Measurements from ENCODE around the gene HSD17B12. TPM values are rescaled to one million over a fixed set of nuclear protein-coding genes. Genes with fewer than 3 reads are reported as not detected.
A peak's percentile ranks its signal among the peaks of the same experiment; 100 is the strongest.

HSD17B12 gene
- total RNA-seq, 1 donor from 2014 or later: 95.2 TPM

DNA sequence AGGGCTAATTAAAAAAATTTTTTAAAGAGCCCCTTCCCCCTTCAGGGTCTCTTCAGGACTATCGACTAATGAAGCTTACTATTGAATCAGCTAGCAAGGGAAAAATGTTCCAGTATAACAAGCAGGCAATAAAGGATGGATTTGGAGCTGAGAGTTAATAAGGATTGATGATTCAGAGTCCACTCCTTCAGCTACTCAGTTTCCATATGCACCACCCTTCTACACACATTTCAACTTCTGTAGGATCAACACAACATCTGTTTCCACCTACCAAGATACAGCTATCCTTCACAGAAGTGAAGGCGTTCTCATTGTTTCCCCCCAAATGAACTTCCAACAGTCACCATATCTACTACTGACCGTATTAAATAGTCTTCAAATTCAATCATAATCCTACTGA, 193.5 kb downstream of the HSD17B12 start:
- ATAC-seq: no peak

GRCh38 chr11:43874738-43875137, 194.2 kb downstream of the HSD17B12 start:
- ATAC-seq: no peak

DNA sequence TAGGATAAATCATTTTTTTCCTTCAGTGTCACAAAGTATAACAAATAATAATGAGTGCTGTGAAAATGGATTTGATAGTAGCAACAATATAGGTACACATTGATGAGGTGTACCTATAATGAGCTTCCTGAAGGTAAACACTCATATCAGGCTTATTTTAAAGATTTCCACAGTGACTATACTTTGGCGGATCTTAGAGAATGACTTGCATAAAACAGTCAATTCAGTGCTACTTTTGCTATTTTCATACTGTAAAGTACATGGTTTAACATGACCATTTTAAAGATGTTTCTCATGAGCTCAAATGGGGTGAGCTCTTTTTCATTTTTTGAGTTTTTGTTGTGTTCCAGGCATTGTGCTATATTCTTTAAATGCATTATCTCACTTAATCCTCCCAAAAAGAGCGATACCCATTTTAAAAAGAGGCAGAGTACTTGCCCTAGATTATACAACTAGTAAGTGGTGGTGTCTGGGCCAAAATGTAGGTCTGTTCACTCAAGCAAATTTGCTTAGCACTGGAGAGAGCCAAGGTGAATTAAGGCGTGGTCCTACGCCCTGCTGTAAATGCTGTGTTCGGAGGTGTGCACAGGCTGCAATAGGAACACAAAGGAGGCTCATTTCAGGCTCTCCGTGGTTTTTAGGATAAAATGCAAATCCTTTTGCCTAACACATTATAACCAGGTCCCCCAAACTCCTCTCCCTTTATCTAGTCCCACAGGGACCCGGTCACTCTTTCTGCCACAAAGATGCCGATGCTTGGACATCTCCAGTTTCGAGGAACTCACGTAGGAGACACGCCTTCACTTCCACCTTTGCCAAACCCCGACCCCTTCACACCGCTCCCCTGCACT, 199.5 kb downstream of the HSD17B12 start:
- no peak for ATAC-seq

DNA sequence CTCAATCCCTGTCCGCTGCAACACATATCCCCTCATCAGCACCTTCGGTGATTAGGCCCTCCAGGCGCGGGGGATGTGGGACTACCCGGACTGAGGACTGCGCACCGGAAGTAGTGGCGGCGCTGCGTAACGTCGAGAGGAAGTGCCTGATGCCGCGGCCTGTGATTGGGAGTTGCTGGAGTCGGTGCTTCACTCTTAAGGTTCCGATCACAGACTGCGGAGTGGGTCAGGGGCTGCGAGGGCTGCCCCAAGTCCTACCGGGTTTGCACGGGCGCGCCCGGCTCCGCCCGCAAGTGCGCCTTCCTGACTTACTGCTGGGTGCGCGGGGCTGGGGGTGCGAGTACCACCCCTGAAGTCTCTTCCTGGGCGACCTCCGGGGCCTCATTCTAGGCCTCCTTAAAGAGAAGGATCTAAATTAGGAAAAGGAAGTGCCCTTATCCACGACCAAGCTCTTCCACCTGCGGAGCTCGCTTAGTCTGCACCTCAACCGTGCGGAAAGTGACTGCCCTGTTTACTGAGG, 200.2 kb downstream of the HSD17B12 start, which contains the start of gene ALKBH3:
Gene ALKBH3 (plus strand): TSS at position 192 of the 520 bp plus-strand sequence. CDS start 1,822 bp downstream, outside the sequence.
- ATAC-seq: peak; percentile 100

DNA sequence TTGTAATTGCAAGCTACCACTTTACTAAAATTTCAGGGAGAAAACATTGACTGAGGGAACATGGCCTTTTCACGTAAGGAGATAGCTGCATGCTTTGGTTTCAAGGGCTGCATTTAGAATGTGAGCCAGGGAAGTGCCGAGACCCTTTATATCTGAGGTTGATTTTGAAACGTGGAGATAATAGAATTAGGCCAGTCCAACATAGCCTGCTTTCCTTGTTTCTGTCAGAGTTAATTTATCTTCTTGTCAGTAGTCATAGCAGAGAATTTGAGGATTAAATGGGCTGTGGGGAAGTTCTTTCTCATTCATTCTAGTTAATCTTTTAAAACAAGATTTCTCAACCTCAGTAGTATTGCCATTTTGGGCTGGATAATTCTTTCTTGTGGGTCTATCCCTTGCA, 212.3 kb downstream of the HSD17B12 start:
- no peak for ATAC-seq

DNA sequence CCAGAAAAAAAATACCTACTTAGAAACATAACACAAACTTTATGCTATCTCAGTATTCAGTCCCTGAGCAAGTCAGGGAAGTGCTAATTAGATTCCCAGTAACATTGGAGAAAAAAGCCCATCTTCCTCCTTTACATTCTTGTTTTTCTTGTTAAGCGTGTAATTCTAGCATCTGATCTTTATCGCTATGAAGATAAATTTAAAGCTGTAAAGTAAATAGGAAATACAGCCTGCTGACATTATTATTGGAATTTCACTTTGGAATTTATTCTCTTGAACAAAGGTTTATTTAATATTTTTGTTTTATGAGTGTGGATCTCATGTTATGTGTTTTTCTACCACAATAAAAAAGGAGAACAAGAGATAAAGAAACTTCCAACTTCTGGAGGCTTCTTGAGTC, 214.0 kb downstream of the HSD17B12 start:
- ATAC-seq: no peak

DNA sequence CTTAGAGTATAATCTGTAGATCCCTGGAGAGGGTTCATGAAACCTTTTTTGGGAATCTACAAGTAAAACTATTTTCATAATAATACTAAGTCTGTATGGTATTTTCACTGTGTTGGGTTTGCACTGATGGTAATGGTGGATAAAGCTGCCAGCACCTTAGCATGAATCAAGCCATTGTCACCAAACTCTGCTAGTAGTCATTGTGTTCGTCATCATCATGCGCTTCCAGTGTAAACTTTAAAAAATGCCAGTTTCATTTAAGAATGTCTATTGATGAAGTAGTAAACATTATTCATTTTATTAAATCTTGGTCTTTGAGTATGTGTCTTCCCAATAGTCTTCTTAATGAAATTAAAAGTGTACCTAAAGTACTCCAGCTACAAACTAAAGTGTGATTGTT, 215.1 kb downstream of the HSD17B12 start:
- no peak for ATAC-seq

DNA sequence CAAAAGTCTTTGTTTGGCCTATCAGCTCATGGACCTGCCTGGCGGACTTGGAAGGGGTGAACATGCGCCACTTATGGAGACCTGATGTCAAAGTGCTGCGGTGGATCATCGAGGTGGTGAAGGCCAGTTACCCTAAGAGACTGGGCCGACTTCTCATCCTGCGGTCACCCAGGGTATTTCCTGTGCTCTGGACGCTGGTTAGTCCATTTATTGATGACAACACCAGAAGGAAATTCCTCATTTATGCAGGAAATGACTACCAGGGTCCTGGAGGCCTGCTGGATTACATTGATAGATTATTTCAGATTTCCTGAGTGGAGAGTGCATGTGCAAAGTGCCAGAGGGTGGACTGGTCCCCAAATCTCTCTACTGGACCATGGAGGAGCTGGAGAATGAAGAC, 218.0 kb downstream of the HSD17B12 start:
- no peak for ATAC-seq

GRCh38 chr11:43899094-43899493, 218.6 kb downstream of the HSD17B12 start:
- ATAC-seq: no peak

DNA sequence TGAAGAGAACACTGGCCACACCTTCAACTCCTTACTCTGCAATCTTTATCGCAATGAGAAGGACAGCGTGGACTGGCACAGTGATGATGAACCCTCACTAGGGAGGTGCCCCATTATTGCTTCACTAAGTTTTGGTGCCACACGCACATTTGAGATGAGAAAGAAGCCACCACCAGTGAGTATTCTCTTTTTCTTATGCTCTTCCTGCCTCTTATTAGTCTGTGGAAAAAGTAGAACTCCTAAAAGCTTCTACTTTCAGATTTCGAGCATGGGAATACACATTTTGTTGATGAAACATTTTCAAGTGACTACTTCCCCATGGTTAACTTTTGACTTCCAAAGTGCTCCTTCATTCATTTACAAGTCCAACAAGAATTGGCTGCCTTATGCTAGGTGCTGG, 221.0 kb downstream of the HSD17B12 start:
- ATAC-seq: no peak

GRCh38 chr11:43903078-43903477, 222.5 kb downstream of the HSD17B12 start:
- no peak for ATAC-seq

DNA sequence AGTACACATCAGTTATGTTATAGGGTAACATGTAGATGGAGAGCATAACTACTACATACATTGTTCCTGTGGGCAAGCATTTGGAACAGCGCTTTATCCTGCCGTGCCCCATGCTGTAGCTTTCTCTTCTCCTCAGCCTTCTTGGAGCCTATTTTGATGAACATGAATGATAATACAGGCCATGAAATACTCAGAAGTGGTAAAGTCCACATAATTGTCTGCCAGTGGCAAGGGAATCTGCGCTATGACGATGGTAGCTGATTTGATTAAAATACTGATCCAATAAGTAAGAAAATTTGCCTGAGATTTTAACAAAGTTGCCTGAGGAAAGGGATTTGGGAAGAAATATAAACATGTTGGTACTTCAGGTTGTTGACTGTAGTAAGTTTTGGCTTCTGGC, 223.4 kb downstream of the HSD17B12 start:
- no peak for ATAC-seq

DNA sequence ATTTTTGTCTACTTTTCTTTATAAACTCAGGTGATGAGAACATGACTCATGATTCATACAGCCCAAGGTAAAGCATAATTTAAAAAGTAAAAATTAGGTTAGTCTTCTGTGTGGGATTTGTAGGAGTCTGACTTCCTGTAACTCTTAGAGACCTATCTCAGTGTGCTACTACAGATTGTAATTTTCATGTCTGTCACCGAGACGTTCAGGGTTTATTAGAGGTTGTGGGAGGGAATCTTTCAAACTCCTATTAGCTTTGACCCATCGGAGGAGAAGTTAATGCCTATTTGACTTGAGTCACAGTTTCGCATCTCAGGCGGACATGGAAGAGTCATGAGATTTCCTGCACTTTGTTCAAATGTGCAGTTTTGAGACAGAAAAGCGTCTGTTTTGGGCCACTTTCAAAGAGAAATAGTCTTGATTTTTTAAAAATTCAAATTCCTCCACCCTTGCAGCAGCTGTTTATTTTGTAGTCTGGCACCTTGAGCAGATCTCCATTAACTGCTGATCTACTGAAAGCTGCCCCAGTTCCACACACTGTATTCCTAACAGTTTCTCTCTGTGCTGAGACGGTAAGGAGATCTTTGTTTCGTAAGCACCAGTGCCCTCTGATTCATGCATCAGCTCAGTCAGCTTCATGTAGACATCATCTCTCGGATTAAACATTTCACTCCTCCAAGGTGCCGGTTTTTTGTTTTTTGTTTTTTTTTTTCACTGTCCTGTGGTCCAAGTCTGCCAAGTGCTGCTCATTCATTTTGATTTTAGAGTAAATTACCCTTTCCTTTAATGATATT, 224.4 kb downstream of the HSD17B12 start:
- ATAC-seq: peak; percentile 74

DNA sequence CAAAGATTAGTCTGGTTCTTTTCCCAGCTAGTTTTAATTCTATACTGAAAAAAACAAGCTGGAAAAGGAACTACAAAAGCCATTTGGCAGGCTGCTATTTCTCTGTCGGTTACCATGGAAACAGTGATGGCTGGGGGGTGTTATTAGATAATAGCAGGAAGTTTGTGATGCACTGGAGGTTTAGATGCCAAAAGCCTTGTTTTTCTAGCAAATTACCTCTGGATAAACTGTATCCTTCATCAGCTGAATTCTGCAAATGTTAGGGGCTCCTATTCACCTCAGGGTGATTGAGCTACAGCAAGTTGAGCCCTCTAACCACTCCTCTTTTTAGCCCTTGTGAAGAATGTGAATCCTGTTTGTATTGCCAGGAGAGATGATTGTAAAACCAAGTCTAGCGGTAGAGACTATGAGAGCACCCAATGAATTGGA, 225.3 kb downstream of the HSD17B12 start:
- no peak for ATAC-seq

Other genes starting within 250 kb of the HSD17B12 start
- 31.9 TPM for gene ALKBH3, start 200.1 kb downstream of the HSD17B12 start, total RNA-seq

Data from esophagus mucosa (tissue), 1 donor.